Testis (tissue), 3 donors: ENCODE data around the gene TBX1. TPM values are rescaled to one million over a fixed set of nuclear protein-coding genes. Genes with fewer than 3 reads are reported as not detected.

Experiments
- DNase-seq: peaks from one replicate; pipeline ENCODE4 v3.0.0-alpha.2; 2019
- H3K27ac ChIP-seq, 2 donors: fragments of 200-600 bp; sonication (generic); one replicate each; pipeline ENCODE4 v1.5.1; 2019
- H3K27me3 ChIP-seq: fragments of 200-600 bp; sonication (generic); one replicate; pipeline ENCODE4 v1.5.1; 2019
- H3K36me3 ChIP-seq: fragments of 200-600 bp; sonication (generic); one replicate; pipeline ENCODE4 v1.5.1; 2017; ENCODE audit warnings: low read depth; ENCODE audit errors: missing control alignments
- H3K4me1 ChIP-seq: fragments of 200-600 bp; sonication (generic); one replicate; pipeline ENCODE4 v1.5.1; 2019
- H3K4me3 ChIP-seq, 2 donors: fragments of 200-600 bp; sonication (generic); one replicate each; pipeline ENCODE4 v1.5.1; 2017 to 2019
- H3K9me3 ChIP-seq: fragments of 200-600 bp; sonication (generic); one replicate; pipeline ENCODE4 v1.5.1; 2017
- POLR2A ChIP-seq: fragments of 450-650 bp; IDR thresholded peaks from one replicate; pipeline ENCODE4 v1.6.1; 2017; ENCODE audit warnings: antibody characterized with exemption, mild to moderate bottlenecking, moderate library complexity
- WGBS, 2 donors: methylation state at CpG; one replicate each; pipeline ENCODE4 v1.1.5; 2018; 5-methylcytosine and 5-hydroxymethylcytosine counted together
- intact Hi-C: fragments of 100-400 bp; cut with DNase I; formaldehyde crosslinking; loops from one replicate; pipeline ENCODE4 v1.15.1; 2023; ENCODE audit warnings: low total_unique reads
- polyA plus RNA-seq: library from polyadenylated mRNA; stranded (reverse); fragments of 350-450 nt; fragmentation: Illumina TruSeq; extraction: RNeasy Lipid Tissue Mini Kit (QIAGEN cat#74804); gene quantifications from one replicate; pipeline ENCODE4 v1.2.3, GENCODE V29; 2014; ENCODE audit warnings: low read depth, low replicate concordance; ENCODE audit not compliant: insufficient read depth
- total RNA-seq, 2 donors: library from RNA; depleted of rRNA; stranded (reverse); fragments of >200 nt; gene quantifications; one replicate each; pipeline ENCODE4 v1.2.3, GENCODE V29; 2016
- TF ChIP-seq, protein P1 (sequence below), 3 experiments: fragments of 450-650 bp in 2 of 3; fragments of 200-600 bp in 1 of 3; sonication (generic) in 1 of 3; IDR thresholded peaks; one replicate each; pipeline ENCODE4 v1.5.1; 2016 to 2019; ENCODE audit warnings: antibody characterized with exemption in 3 of 3, mild to moderate bottlenecking in 2 of 3, moderate library complexity in 1 of 3

The TBX1 gene
- total and polyA plus RNA-seq, 3 donors from 2014 or later, result 18.1 to 43.4 (median 23.3) TPM

DNA sequence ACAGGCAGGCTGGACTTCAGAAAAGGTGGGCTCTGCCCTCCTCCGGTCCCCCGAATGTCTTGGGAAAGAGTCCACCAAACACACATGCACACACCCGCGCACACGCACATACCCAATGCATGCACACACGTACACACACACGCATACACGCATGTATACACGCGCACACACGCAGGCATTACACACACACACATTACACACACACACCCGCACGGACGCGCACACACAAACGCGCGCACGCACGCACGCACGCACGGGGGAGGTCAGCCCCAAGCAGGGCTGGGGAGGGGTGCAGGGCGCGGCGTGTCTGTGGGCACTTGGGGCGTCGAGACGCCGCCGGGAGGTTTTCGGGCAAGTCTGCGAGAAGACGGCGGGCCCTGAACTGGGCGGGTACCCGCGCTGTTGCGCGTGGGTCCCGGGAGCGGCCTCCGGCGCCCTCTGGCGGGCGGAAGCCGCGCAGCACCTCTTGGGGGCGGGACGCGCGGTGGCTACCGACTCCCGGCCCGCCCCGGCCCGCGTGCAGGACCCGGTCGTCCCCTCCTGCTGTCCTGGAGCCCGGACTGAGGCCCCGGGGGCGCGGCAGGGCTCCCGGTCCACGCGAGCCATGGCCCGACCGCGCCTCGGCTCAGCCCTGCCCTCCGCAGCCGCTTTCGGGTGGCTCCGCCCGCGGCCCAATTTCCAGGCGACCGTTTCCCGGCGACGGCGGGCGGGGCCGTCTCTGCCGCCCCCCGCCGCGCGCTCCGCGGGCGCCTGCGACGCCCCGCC is 42.7 kb upstream of the TBX1 start:
- peak; percentile 84 for DNase-seq
- 3 to 5% methylated on average over 49 to 96 of the region's 96 CpGs for WGBS, 2 donors

DNA sequence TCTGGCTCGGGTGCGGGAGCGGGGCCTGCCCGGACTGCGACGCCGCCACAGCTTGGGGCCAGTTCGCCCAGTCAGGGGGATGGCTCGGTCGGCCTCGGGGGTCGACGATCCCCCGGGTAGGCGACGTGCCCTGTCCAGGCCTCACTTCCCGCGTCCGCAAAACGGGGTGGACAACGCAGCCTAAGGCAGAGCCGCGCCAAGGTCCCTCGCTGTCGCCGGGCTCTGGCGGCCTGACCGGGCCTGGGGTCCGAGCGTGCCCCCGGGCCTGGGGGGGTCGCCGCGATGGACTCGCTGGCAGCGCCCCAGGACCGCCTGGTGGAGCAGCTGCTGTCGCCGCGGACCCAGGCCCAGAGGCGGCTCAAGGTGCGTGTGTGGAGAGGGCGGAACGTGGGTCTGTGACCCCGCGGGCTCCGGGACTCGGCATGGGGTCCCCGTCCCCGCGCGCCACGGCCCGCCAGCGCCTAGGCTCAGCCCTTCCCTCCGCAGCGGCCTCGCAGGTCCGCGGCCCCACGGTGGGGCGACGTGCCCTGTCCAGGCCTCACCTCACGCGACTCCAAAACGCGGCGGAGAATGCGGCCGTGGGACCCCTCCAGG is 42.0 kb upstream of the TBX1 start:
- no peaks in the 10 kb centered on the region for H3K36me3 ChIP-seq
- TF ChIP-seq, protein P1, sequence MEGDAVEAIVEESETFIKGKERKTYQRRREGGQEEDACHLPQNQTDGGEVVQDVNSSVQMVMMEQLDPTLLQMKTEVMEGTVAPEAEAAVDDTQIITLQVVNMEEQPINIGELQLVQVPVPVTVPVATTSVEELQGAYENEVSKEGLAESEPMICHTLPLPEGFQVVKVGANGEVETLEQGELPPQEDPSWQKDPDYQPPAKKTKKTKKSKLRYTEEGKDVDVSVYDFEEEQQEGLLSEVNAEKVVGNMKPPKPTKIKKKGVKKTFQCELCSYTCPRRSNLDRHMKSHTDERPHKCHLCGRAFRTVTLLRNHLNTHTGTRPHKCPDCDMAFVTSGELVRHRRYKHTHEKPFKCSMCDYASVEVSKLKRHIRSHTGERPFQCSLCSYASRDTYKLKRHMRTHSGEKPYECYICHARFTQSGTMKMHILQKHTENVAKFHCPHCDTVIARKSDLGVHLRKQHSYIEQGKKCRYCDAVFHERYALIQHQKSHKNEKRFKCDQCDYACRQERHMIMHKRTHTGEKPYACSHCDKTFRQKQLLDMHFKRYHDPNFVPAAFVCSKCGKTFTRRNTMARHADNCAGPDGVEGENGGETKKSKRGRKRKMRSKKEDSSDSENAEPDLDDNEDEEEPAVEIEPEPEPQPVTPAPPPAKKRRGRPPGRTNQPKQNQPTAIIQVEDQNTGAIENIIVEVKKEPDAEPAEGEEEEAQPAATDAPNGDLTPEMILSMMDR (IDR thresholded peaks at IDR 0.05), result no peak
- TF ChIP-seq POLR2A, result no peak
- H3K27me3 ChIP-seq, result no peaks in the 10 kb centered on the region
- peak overlapping the region; percentile 67 to 84 for H3K4me3 ChIP-seq
- peak overlapping the region; percentile 79 to 85 for H3K27ac ChIP-seq
- H3K9me3 ChIP-seq, result no peaks in the 10 kb centered on the region
- H3K4me1 ChIP-seq, result peaks cover 26% of the 10 kb centered on the region
- intact Hi-C loops, result no loop called here
- DNase-seq, result no peak
- WGBS, 2 donors, result 1 to 3% methylated on average over 13 to 31 of the region's 70 CpGs

More for the DNA sequence above, 42.7 kb upstream of the TBX1 start:
- H3K4me3 ChIP-seq, result peak overlapping the region; percentile 67 to 84
- H3K27me3 ChIP-seq, result no peaks in the 10 kb centered on the region
- TF ChIP-seq POLR2A, result no peak
- TF ChIP-seq, protein P1 (IDR thresholded peaks at IDR 0.05), result peak; percentile 94 to 96 (median 95)
- no peaks in the 10 kb centered on the region for H3K9me3 ChIP-seq
- peaks cover 27% of the 10 kb centered on the region for H3K4me1 ChIP-seq
- intact Hi-C loops, result no loop called here
- H3K36me3 ChIP-seq, result no peaks in the 10 kb centered on the region
- peak overlapping the region in 1 of 2 donors; percentile 79 for H3K27ac ChIP-seq

DNA sequence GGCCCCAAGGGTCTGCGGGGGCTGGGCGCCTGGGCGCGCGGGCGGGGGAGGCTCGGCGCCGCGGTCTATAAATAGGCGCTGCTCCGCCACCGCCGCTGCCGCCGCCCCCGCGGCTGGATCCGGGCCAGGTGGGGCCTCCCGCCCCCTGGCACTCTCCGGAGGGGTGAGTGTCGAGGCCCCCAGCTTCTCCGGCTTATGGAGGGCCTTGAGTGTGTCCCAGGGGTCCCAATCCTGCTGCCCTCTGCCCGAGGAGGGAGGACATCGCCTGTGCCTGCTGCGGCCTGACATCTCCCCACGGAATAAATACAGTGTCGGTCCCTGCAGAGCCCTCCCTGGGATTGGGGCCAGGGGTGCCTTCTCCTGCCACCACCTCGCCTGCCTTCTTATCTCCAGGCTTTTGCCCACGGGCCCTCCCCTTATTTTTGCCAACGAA is 41.5 kb upstream of the TBX1 start:
- Histone ChIP-seq H3K4me1 (peaks cover 23% of the 10 kb centered on the region), H3K27me3 (no peaks in the 10 kb centered on the region), H3K27ac (peak overlapping the region; percentile 79 to 85), H3K9me3 (no peaks in the 10 kb centered on the region), H3K4me3 (peak overlapping the region; percentile 67 to 84), H3K36me3 (no peaks in the 10 kb centered on the region)
- intact Hi-C loops, result no loop called here
- no peak for TF ChIP-seq POLR2A
- TF ChIP-seq, protein P1 (IDR thresholded peaks at IDR 0.05), result no peak
- WGBS, 2 donors, result 20 to 32% methylated on average over 4 to 13 of the region's 31 CpGs
- no peak for DNase-seq

DNA sequence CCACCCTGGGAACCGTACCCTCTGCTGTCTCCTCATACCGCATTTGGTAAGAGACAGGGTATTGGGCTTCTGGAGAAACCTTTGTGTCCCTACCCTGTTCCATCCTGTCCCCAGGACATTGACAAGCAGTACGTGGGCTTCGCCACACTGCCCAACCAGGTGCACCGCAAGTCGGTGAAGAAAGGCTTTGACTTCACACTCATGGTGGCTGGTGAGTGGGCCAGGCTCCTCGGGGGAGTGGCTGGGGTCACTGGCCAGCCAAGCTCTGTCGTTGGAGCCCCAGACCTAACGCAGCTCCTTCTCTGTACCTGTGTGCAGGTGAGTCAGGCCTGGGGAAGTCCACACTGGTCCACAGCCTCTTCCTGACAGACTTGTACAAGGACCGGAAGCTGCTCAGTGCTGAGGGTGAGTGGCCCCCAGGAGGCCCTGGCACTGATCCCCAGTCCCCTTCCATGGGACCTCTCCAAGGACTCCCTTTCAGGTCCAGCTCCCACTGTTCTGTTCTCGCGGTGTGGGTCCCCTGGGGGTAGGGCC is 41.0 kb upstream of the TBX1 start:
- 67 to 69% methylated on average over 11 to 12 of the region's 12 CpGs for WGBS, 2 donors
- Histone ChIP-seq H3K27ac (peak overlapping the region; percentile 79 to 85), H3K9me3 (no peaks in the 10 kb centered on the region), H3K4me1 (peaks cover 23% of the 10 kb centered on the region), H3K36me3 (no peaks in the 10 kb centered on the region), H3K4me3 (peak overlapping the region in 1 of 2 donors; percentile 84), H3K27me3 (no peaks in the 10 kb centered on the region)
- DNase-seq, result no peak
- no peak for TF ChIP-seq POLR2A
- TF ChIP-seq, protein P1 (IDR thresholded peaks at IDR 0.05), result no peak
- intact Hi-C loops, result no loop called here
